Gastrocnemius medialis (tissue), 4 donors: ENCODE measurements around the gene ACIN1. TPM values are rescaled to one million over a fixed set of nuclear protein-coding genes. Genes with fewer than 3 reads are reported as not detected.
A peak's percentile ranks its signal among the peaks of the same experiment; 100 is the strongest.

Experiments used
- ATAC-seq, 2 donors: fragments of 150-250 bp; one replicate each; pipeline ENCODE4 v1.9.1; 2016
- DNase-seq, 2 donors: peaks; one replicate each; pipeline ENCODE4 v3.0.0-alpha.2; 2019
- H3K27ac ChIP-seq, 4 donors: fragments of 200-600 bp; sonication (generic); 1 replicate in 1 of 4; 2 replicates in 3 of 4; pipeline ENCODE4 v1.5.1; 2016 to 2018; ENCODE audit warnings: mild to moderate bottlenecking in 2 of 4, moderate library complexity in 1 of 4
- H3K27me3 ChIP-seq, 3 donors: fragments of 200-600 bp; sonication (generic) in 2 of 3; 1 replicate in 1 of 3; 2 replicates in 2 of 3; pipeline versions ENCODE4 v1.5.1 to v1.6.0; 2016 to 2019; ENCODE audit warnings: mild to moderate bottlenecking in 1 of 3, moderate library complexity in 1 of 3
- H3K36me3 ChIP-seq, 2 donors: fragments of 200-600 bp; sonication (generic) in 1 of 2; one replicate each; pipeline ENCODE4 v1.5.1; 2017 to 2018
- H3K4me1 ChIP-seq, 2 donors: fragments of 200-600 bp; sonication (generic) in 1 of 2; one replicate each; pipeline ENCODE4 v1.5.1; 2016 to 2017; ENCODE audit warnings: mild to moderate bottlenecking in 2 of 2
- H3K4me3 ChIP-seq, 4 donors: fragments of 200-600 bp; sonication (generic) in 3 of 4; 1 replicate in 1 of 4; 2 replicates in 3 of 4; pipeline ENCODE4 v1.5.1; 2016 to 2019; ENCODE audit warnings: mild to moderate bottlenecking in 2 of 4
- H3K9me3 ChIP-seq, 3 donors: fragments of 200-600 bp; sonication (generic) in 2 of 3; 1 replicate in 1 of 3; 2 replicates in 2 of 3; pipeline ENCODE4 v1.5.1; 2016 to 2019
- CTCF ChIP-seq, 5 experiments: fragments of 450-650 bp in 3 of 5; fragments of 200-600 bp in 2 of 5; sonication (generic) in 2 of 5; IDR thresholded peaks in 4 of 5; conservative IDR thresholded peaks in 1 of 5; 1 replicate in 4 of 5; 2 replicates in 1 of 5; pipeline ENCODE4 v1.5.1; 2016 to 2019; ENCODE audit warnings: antibody characterized with exemption in 5 of 5, mild to moderate bottlenecking in 3 of 5, moderate library complexity in 3 of 5
- POLR2A ChIP-seq, 2 donors: fragments of 450-650 bp; IDR thresholded peaks; one replicate each; pipeline ENCODE4 v1.6.1; 2017; ENCODE audit warnings: antibody characterized with exemption in 2 of 2, mild to moderate bottlenecking in 2 of 2, moderate library complexity in 2 of 2
- in situ Hi-C, 4 donors: fragments of 200-750 bp; cut with MboI; loops; one replicate each; pipeline versions ENCODE4 v1.15.0 to v1.8.0; 2017; ENCODE audit warnings: low sequenced_read_pairs in 4 of 4
- intact Hi-C: fragments of 100-400 bp; cut with DNase I; formaldehyde crosslinking; loops from one replicate; pipeline ENCODE4 v1.15.1; 2023; ENCODE audit warnings: low total_unique reads
- total RNA-seq, 4 donors: library from RNA; depleted of rRNA; stranded (reverse); fragments of >200 nt; gene quantifications; one replicate each; pipeline versions ENCODE4 v1.1.0 to v1.2.3, GENCODE V29; 2016

Gene ACIN1
- total RNA-seq, 4 donors from 2014 or later: 61.9 to 74.8 (median 70.6) TPM

GRCh38 chr14:23062002-23062401 lies 32.9 kb downstream of the ACIN1 start:
- H3K9me3 ChIP-seq: no peaks in the 10 kb centered on the region
- intact Hi-C loops (no loop called here), in situ Hi-C loops (loop anchor here in 2 of 4 donors (5.0 kb wide), 1 partner anchor 70 kb away; no protein-coding TSS in a partner anchor)
- H3K27me3 ChIP-seq: no peaks in the 10 kb centered on the region
- H3K4me3 ChIP-seq: no peak overlapping the region
- DNase-seq: peak in 1 of 2 donors; percentile 83
- peak in 1 of 2 donors; percentile 75 for ATAC-seq
- H3K36me3 ChIP-seq: peaks cover 3 to 83% of the 10 kb centered on the region in 2 donors
- H3K4me1 ChIP-seq: peaks cover 3 to 8% of the 10 kb centered on the region in 2 donors
- TF ChIP-seq POLR2A (IDR thresholded peaks at IDR 0.05) (no peak), CTCF (IDR thresholded peaks at IDR 0.05 in 4 of 5, conservative IDR thresholded peaks at IDR 0.05 in 1 of 5) (no peak)
- H3K27ac ChIP-seq: peak overlapping the region; percentile 11 to 57 (median 32)

- no peaks in the 10 kb centered on the region for H3K27me3 ChIP-seq
- H3K36me3 ChIP-seq: peaks cover 3 to 71% of the 10 kb centered on the region in 2 donors
- no peak overlapping the region for H3K4me3 ChIP-seq
- DNase-seq (no peak), ATAC-seq (no peak)
- intact Hi-C loops (no loop called here), in situ Hi-C loops (loop anchor here in 2 of 4 donors (5.0 kb wide), 1 partner anchor 68 kb away; no protein-coding TSS in a partner anchor)
- peaks cover 3 to 15% of the 10 kb centered on the region in 2 donors for H3K4me1 ChIP-seq
- H3K9me3 ChIP-seq: no peaks in the 10 kb centered on the region
- TF ChIP-seq CTCF (IDR thresholded peaks at IDR 0.05 in 4 of 5, conservative IDR thresholded peaks at IDR 0.05 in 1 of 5) (no peak), POLR2A (IDR thresholded peaks at IDR 0.05) (no peak)
- no peak overlapping the region for H3K27ac ChIP-seq
Observed at GRCh38 chr14:23060536-23061260, 34.2 kb downstream of the ACIN1 start.

GRCh38 chr14:23058654-23059504 lies 36.1 kb downstream of the ACIN1 start:
- in situ Hi-C loops: no loop called here
- no peaks in the 10 kb centered on the region for H3K9me3 ChIP-seq

More at GRCh38 chr14:23058654-23059504, 36.1 kb downstream of the ACIN1 start:
- no peak for ATAC-seq
- H3K4me3 ChIP-seq: no peak overlapping the region
- peaks cover 3 to 15% of the 10 kb centered on the region in 2 donors for H3K4me1 ChIP-seq
- intact Hi-C loops: loop anchor here (1.0 to 5.0 kb wide), 2 partner anchors 73 to 127 kb away; no protein-coding TSS in a partner anchor
- no peak for DNase-seq
- no peak for TF ChIP-seq CTCF (IDR thresholded peaks at IDR 0.05 in 4 of 5, conservative IDR thresholded peaks at IDR 0.05 in 1 of 5)
- H3K27me3 ChIP-seq: no peaks in the 10 kb centered on the region
- peaks cover 3 to 52% of the 10 kb centered on the region in 2 donors for H3K36me3 ChIP-seq
- no peak overlapping the region for H3K27ac ChIP-seq
